Ammon's horn (tissue), 1 donor: Measurements from ENCODE around the gene CAV2.
A peak's percentile ranks its signal among the peaks of the same experiment; 100 is the strongest.

Source experiments
- DNase-seq: peaks from one replicate; pipeline ENCODE4 v3.0.0-alpha.2; 2016; ENCODE audit warnings: low spot score

CAV2 gene

DNA sequence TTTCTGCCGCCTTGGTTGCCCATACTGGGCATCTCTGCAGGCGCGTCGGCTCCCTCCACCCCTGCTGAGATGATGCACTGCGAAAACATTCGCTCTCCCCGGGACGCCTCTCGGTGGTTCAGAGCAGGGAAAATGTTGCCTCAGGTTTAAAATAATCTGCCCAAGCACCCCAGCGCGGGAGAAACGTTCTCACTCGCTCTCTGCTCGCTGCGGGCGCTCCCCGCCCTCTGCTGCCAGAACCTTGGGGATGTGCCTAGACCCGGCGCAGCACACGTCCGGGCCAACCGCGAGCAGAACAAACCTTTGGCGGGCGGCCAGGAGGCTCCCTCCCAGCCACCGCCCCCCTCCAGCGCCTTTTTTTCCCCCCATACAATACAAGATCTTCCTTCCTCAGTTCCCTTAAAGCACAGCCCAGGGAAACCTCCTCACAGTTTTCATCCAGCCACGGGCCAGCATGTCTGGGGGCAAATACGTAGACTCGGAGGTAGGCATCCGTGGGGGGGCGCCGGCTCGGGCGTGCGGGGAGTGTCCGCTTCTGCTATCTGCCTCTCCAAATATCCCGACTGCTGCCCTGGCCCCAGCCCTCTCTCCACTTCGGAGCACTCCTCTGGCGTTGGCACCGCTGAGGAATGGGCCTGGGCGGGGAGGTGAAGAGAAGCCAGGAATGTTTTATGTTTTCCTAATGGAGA, 25.2 kb downstream of the CAV2 start, which contains the start of gene CAV1:
TSS of gene CAV1 (plus strand) at position 428 of the 689 bp plus-strand sequence. CDS start at position 455, 27 bp downstream.
- peak; percentile 61 for DNase-seq

DNA sequence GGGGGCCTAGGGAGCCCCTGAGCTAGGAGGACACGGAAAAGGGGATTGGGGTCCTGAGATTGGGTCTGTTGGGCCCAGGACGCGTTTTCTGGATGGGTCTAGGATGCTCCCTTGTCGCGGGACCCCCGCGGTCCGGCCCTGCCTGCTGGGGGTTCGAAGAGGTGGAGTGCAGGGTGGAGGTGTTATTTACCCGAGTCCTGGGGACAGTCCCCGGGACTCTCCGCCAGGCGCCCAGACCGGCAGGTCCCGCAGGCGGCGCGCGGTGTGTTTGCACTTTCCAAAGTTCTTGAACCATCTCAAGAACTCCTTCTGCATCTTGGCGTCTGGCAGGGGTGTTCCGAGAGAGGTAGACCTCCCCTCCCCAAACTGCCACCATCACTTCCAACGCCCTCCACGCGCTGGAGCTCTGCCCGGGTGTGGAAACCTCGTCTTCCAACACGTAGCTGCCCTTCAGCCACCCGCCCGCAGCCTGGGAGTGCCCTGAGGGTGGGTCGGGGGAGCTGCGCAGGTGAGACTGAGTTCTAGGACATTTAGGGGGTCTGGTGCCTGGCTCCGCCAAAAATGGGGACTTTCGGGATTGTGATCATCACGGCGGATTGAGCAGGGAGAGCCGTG, 25.9 kb downstream of the CAV2 start:
- DNase-seq = no peak

DNA sequence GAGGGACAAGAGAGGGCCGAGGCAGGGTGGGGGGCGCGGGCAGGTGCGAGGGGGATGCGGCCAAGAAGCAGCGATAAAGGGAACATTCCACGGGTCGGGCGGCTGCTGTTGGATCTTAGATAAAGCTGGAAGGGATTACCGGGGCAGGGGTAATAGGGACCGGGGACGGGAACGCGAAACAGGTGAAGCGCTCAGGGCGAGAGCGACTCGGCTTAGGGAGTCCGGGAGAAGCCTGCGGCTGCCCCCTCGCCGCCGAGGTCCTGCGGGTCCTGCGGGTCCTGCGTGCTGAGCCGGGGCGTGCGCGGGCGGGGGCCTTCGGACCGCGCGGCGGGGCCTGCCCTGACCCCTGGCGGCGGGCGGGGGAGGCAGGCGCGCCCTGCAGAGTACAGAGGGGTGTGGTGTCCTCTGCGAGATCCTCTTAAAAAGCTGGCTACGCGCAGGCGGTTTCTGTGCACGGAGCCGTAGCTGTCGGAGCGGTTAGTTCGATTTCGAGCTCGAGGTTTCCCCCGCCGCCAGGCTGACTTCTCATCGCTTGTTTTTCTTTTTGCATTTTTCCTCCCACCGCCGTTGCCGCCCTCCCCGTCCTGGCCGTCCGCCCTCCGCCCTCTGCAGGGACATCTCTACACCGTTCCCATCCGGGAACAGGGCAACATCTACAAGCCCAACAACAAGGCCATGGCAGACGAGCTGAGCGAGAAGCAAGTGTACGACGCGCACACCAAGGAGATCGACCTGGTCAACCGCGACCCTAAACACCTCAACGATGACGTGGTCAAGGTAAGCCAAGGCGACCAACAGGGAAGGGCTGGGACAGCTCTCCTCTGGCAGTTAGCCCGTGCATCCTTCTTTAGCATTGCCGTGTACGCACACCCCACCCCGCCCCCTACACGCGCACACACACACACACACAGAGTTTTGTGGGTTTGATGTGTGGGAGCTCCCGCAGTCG, 26.6 kb downstream of the CAV2 start:
- peak; percentile 54 for DNase-seq

DNA sequence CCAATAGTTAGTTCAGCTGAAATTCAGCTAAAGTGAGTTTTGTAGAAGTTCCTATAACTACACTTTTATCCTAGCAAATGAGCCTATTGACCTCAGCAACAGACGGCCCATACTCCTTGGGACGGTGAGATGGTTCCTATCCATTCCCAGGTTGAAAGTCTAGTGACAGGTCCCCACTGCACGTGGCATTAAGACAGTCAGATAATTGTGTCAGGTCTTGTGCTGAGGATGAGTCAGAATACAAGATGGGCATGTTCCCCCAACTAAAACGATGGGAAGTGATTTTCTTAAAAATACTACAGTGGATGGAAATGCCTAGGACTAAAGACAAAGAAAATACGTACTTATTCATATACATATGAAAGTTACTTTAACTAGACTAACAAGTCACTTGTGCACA, 27.4 kb downstream of the CAV2 start:
- no peak for DNase-seq

DNA sequence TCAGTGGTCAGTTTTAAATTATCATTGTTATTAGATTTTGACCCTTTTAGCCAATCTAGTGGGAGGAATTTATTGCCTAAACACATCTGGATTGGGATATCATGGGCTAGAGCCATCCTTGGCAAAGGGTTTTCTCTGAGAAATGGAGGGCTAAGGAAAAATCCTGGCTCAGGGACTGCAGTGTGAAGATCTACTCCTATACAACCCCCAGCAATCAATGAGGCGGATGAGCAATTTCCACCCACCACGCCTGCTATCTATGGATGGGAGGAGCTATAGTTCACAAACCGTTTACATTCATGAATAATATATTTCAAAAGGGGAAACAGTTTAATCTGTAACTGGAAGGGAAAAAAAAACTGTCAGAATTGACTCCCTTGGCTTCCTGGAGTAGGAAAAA, 28.0 kb downstream of the CAV2 start:
- DNase-seq = no peak

DNA sequence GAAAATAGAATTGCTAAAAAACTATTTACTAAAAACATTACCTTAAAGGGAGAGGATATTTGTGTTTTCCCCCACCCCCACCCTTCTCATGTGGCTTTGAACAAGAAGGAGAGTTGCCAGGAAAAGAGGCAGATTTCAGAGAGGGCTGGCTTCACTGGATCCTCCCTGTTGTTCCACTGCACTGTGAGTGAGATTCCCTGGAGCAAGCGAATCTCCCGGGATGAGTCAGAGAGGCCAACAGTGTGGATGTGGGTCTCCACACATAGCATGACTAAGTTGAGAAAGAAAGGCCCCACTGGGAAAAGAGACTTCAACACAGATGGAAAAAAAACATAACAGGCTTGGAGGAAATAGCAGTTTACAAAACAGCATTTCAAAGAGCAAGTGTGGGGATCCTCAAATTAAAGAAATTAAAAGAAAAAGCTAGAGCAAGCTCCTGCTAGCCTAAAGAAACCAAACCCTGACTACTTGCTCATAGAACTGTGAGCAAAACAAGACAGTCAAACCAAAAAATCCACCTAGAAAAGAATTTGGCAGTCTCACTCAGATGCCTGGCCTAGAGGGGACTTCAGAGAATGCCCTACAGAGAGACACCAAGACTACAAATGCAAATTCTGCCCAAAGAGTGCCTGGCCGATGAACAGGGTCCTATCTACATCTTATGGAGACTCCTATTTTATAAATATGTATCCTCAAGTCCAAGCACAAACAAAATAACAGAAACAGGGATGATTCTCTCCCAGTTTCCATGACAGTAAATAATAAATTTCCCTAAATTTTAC, 28.7 kb downstream of the CAV2 start:
- no peak for DNase-seq

DNA sequence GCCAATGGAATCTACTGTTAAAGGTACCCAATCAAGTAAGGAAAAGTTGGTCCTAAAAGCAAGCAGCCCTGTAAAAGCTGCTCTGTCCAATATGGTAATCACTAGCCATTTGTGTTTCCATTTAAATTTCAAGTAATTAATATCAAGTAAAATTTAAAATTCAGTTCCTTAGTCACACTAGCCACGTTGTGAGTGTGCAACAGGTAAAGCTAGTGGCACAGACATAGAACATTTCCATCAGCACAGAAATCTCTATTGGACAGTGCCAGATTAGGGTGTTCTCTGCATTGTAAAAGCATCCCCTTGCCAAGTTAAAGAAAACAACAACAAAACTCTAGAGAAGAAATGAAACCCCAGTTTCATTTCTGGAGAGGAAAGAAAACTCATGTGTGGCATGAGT, 29.7 kb downstream of the CAV2 start:
- DNase-seq = no peak

DNA sequence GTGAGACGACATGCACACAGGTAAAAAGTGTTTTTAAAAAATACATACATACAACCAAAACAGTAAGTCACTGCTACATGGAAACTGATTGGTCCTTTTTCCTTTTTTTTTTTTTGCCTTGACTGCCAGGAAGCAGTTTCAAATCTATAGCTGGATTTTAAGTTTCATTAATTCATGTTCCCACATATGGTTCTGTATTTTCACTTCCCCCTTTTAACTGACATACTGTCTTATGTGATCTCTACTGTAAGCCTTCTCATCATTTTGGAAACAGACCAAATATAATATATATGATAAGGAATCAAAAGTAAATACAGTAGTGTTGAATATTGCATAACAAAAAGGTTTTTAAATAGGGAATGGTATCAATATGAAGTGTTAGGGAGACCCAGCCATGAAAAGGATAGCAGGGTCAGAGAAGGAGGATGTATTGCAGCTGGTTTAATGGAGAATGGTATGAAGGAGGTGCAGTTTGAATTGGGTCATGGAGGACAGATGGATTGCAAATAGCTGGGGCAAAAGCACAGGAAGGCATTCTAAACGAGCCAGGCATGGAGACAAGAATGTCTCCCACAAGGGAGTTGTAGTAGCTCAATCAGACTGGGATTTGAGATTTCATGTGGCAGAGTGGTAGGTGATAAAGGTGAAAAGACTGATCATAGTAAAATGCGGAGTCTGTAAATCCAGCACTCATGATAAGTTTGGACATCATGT, 30.7 kb downstream of the CAV2 start:
- no peak for DNase-seq

GRCh38 chr7:116532102-116532688, 32.7 kb downstream of the CAV2 start:
- no peak for DNase-seq

DNA sequence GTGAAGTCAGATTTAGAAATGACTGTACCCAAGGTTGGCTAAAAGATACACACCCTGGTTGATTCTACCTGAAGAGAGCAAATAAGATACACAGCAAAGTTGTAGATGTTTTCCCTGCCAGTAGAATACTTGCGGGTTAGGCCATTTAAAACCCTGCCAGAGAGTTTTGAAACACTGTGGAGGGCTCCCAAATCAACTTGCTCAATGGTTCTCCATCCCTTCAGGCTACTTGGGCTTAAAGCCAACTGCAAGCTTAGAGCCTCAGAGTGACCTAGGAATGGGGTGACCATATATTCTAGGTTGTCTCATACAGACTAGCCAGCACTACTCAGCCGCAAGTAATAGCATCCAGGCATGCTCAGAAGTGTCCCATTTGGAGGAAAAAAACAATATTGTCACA, 35.3 kb downstream of the CAV2 start:
- no peak for DNase-seq

GRCh38 chr7:116535416-116535815, 35.9 kb downstream of the CAV2 start:
- no peak for DNase-seq

DNA sequence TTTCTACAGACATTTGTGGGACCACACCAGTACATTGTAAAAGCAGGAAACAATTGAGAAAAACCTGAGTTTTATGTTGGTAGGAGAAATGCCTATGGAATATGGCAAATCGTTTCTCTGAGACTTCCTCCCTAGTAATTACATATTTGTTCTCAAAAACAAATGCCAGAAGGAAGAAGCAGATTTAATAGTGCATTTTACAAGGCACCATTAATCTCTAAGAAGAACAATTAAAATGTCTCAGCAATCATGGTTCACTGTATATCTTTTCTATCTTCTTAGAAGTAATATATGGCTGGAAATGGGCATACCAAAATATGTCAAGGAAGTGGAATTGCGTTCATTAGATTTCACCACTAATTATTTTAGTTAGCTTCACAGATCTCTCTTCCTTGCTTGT, 38.6 kb downstream of the CAV2 start:
- no peak for DNase-seq

- DNase-seq = no peak
Observed at GRCh38 chr7:116539879-116540278, 40.3 kb downstream of the CAV2 start.

GRCh38 chr7:116540743-116541142, 41.2 kb downstream of the CAV2 start:
- no peak for DNase-seq

DNA sequence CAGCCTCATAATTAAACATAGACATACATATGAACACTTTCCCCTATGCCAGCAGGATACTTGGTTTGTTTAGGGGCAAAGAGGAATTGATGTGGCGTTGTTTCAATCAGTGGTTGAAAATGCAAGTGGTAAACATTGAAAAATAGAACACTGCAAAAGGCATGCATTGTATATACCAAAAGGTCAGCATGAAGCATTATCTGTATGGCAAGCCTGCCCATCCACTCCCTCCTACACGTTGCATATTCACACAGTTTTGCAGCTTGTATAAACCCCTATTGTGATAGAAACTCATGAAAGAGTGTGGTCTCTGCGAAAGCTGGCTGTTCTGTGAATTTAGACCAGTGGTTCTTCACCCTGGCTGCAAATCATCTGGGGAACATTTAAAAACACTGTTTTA, 42.4 kb downstream of the CAV2 start:
- DNase-seq = no peak

DNA sequence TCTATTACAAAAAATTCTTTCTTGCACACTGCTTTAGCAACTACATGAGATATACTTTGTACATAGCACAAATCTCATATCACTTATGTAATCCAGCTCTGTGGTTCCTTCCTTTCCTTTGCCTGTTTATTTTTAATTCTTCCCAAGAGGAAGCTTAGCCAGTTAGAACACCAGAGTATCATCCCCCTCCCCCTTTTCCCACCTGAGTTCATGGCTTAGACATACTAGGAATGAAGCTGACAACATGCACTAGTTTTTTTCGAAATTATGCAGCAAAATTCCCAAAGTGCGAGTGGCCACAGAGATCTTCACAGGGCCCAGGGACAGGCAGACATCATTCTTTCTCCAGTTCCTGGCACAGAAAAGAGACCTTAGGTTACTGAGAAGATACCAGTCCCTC, 43.1 kb downstream of the CAV2 start:
- DNase-seq = no peak

DNA sequence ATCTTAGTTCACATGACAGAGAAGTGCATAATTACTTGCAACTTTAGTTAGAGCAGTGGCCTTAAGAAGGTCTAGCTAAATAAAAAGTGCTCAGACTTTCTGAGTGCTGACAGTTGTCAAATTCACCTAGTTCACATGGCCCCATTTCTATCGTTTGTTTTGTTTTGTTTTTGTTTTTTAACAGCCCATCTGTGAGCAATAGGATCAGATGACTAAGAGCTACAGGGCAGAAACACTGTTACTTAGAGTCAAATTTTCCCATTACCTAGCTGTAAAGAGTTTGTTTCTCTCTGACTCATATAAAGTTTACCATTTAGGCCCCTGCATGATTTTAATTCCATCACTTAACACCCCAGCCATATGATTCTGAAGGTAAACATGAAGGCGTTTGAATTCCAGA, 44.1 kb downstream of the CAV2 start:
- no peak for DNase-seq

DNA sequence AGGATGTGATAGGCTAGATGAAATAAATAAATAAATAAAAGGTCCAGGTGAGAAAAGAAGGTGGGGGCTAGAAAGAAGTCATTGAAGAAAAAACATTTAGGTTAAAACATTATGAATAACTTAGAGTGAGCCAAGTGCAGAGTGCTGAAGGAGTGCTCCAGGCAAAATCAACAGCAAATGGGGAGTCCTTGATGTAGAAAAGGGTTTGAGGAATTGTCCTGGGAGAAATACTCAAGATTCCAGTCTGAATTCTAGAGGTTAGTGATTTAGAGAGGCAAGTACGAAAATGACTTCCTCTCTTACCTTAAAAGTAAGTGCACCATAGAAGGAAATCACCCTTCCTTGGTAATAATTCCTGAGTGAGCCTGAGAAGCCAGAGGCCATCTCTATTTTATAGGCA, 44.9 kb downstream of the CAV2 start:
- DNase-seq = no peak

DNA sequence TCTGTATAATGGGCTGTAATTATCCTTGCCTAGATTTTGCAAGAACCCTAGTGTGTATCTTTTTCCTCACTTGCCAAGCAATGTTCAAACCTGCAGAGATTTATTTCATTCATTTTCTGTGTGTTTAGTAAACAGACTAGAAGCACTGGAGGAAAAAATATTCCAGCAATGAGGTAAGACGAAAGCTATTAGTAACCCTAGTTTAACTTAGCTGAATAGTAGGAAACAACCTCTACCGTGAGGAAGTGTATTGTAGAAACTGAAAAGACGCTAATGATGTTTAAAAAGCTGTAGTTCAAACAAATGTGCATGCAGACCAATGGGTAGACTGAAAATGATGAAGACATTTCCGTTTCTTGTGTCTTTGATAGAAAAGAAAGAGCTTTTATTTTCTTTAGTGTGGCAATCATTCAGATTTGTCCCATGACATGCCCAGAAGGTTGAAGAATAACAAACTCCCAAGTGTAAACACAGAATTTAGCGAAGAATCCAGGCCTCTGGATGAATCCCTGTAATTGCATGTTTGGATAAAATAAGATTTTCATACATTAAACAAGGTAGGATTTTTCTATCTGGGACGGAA, 46.0 kb downstream of the CAV2 start:
- DNase-seq = no peak

DNA sequence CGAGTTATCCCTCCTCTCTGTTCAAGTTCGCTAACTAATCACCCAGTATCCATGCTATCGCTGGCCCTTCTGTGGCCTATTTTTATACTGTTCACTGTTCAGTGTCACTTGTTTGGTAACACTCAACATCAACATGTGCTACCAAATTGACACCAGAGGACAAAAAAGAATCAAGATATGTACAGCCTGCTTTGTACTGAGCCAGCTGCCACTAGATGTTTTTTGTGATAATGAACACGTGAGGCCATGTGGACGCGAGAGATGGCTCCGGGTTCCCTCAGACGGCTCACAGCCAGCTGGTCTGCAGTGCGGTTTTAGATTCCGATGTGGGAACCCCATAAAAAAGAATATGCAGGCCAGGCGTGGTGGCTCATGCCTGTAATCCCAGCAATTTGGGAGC, 46.5 kb downstream of the CAV2 start:
- no peak for DNase-seq

DNA sequence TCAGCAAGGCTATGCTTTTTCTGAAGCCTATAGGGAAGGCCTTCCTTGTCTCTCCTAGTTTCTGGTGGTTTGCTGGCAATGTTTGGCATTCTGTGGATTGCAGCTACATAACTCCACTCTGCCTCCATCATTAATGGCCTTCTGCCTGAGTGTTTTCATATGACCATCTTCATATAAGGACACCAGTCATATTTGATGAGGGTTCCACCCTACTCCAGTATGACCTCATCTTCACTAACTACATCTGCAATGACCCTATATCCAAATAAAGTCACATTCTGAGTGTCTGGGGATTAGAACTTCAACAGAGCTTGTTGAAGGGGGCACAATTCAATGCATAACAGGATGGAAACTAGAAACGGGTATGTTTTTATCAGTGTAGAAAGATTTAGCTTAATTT, 47.4 kb downstream of the CAV2 start:
- no peak for DNase-seq
